ENCODE measurements around the gene FSTL3.

FSTL3 gene

GRCh38 chr19:645912-646778 lies 30.0 kb upstream of the FSTL3 start:
- no peak for DNase-seq (ENCODE audit: low read depth)

GRCh38 chr19:646779-647565 lies 29.2 kb upstream of the FSTL3 start:
- no peak for DNase-seq (ENCODE audit: low read depth)

- DNase-seq (ENCODE audit: low read depth), result no peak
Measured at GRCh38 chr19:647566-648284, 28.5 kb upstream of the FSTL3 start.

GRCh38 chr19:648305-648704 lies 27.9 kb upstream of the FSTL3 start:
- no peak for DNase-seq (ENCODE audit: low read depth)

GRCh38 chr19:648904-649801 lies 27.0 kb upstream of the FSTL3 start:
- DNase-seq (ENCODE audit: low read depth), result no peak

GRCh38 chr19:650121-650520 lies 26.1 kb upstream of the FSTL3 start:
- no peak for DNase-seq (ENCODE audit: low read depth)

- DNase-seq (ENCODE audit: low read depth), result no peak
Measured at GRCh38 chr19:651114-651818, 24.9 kb upstream of the FSTL3 start.

- no peak for DNase-seq (ENCODE audit: low read depth)
Measured at GRCh38 chr19:651991-652390, 24.2 kb upstream of the FSTL3 start.

GRCh38 chr19:652467-653389 lies 23.5 kb upstream of the FSTL3 start:
- DNase-seq (ENCODE audit: low read depth), result no peak

- no peak for DNase-seq (ENCODE audit: low read depth)
Measured at GRCh38 chr19:653425-653824, 22.8 kb upstream of the FSTL3 start.

- no peak for DNase-seq (ENCODE audit: low read depth)
Measured at GRCh38 chr19:655691-656090, 20.5 kb upstream of the FSTL3 start.

GRCh38 chr19:656751-657559 lies 19.2 kb upstream of the FSTL3 start:
- DNase-seq (ENCODE audit: low read depth), result no peak

GRCh38 chr19:657611-658010 lies 18.6 kb upstream of the FSTL3 start:
- DNase-seq (ENCODE audit: low read depth), result no peak

GRCh38 chr19:658059-658839 lies 17.9 kb upstream of the FSTL3 start:
- DNase-seq (ENCODE audit: low read depth), result no peak

- DNase-seq (ENCODE audit: low read depth), result no peak
Measured at GRCh38 chr19:658916-659839, 17.0 kb upstream of the FSTL3 start.

GRCh38 chr19:660793-661426 lies 15.3 kb upstream of the FSTL3 start:
- no peak for DNase-seq (ENCODE audit: low read depth)

All from stimulated activated CD4-positive, alpha-beta T cell treated with anti-CD3 and anti-CD28 coated beads, Interleukin-2, amount 100 ng/mL, for 4 hours (primary cell).